ENCODE data around the gene DENND1B.

DNA sequence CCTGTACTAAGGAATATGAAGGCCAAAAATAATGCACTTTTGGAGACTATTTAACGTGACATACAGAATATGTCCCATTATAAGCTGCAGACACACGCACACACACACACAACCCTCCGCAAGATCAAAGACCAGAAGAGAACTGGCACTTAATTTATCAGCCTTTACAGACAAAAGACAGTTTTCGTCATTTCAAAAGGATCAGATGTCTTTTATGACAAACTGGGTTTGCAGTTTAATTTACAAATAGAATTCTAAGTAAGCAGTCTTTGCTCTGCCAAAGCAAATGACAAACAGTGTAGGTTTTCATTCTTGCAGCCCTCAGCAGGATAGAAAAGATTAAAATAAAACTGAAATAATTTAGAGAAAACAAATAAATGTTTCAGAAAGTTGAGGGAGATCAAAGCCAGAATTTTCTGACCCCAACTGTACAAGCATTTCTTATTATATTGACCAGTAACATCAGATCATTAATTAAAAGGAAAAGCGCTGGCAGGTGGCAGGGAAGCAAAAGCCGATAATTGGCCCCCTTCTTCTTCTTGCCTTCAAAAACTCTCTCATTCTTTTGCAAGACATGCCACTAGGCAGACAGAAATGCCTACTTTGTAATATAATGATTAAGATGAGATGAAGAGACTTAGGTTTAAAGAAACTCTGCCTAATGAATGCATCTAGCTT lies 169.0 kb downstream of the DENND1B start:
- TF ChIP-seq CTCF (IDR thresholded peaks at IDR 0.05) (no peak), POLR2A (IDR thresholded peaks at IDR 0.05) (no peak)
